CD4-positive, alpha-beta T cell (primary cell): Measurements from ENCODE around the gene PDGFRB. TPM values are rescaled to one million over a fixed set of nuclear protein-coding genes. Genes with fewer than 3 reads are reported as not detected.

Experiments
- ATAC-seq: fragments of 200-7000 bp; cut with Tn5 transposase; one replicate; pipeline ENCODE4 v1.10.0; 2022; ENCODE audit warnings: mild to moderate bottlenecking; ENCODE audit not compliant: poor library complexity
- CTCF ChIA-PET: fragments of 350-600 bp; sonication (Branson Sonifier 250); formaldehyde crosslinking; loops from one replicate; lab custom pipeline; 2021; ENCODE audit warnings: antibody characterized with exemption, inconsistent platforms; lab: Charles Lee
- POLR2A ChIA-PET: fragments of 350-600 bp; sonication (Branson Sonifier 250); formaldehyde crosslinking; loops from one replicate; lab custom pipeline; 2021; ENCODE audit warnings: antibody characterized with exemption, inconsistent platforms; lab: Charles Lee
- DNase-seq, 14 experiments: peaks; one replicate each; pipeline ENCODE4 v3.0.0-alpha.2; 2013 to 2020; ENCODE audit warnings: mixed read lengths in 2 of 14
- H3K27ac ChIP-seq, 2 donors: one replicate each; pipeline versions ENCODE4 v1.5.1 to v1.7.0; 2013; ENCODE audit warnings: low read length in 2 of 2, low read depth in 1 of 2, mild to moderate bottlenecking in 1 of 2
- H3K27me3 ChIP-seq, 2 experiments: 1 replicate in 1 of 2; 2 replicates in 1 of 2; pipeline versions ENCODE4 v1.6.1 to v1.7.0; 2013; ENCODE audit warnings: low read length in 2 of 2, control low read depth in 1 of 2, mild to moderate bottlenecking in 1 of 2, moderate library complexity in 1 of 2; ENCODE audit not compliant: insufficient read depth in 2 of 2, control insufficient read depth in 1 of 2
- H3K36me3 ChIP-seq: one replicate; pipeline ENCODE4 v1.6.1; 2013; ENCODE audit warnings: low read length, control low read depth; ENCODE audit not compliant: insufficient read depth
- H3K4me1 ChIP-seq: one replicate; pipeline ENCODE4 v1.6.1; 2013; ENCODE audit warnings: low read length, control low read depth; ENCODE audit not compliant: insufficient read depth
- H3K4me3 ChIP-seq: one replicate; pipeline ENCODE4 v1.5.1; 2013; ENCODE audit warnings: mild to moderate bottlenecking, low read length, moderate library complexity
- H3K9me3 ChIP-seq, 2 experiments: 1 replicate in 1 of 2; 2 replicates in 1 of 2; pipeline versions ENCODE4 v1.6.1 to v1.7.0; 2013; ENCODE audit warnings: low read length in 2 of 2, mild to moderate bottlenecking in 2 of 2, control low read depth in 1 of 2, moderate library complexity in 1 of 2; ENCODE audit not compliant: control insufficient read depth in 1 of 2, insufficient read depth in 1 of 2
- H3K27ac Mint-ChIP-seq: one replicate; pipeline ENCODE4 v1.8.0; 2020; ENCODE audit warnings: mixed read lengths
- H3K27me3 Mint-ChIP-seq: one replicate; pipeline ENCODE4 v1.8.0; 2021; ENCODE audit warnings: mixed read lengths
- H3K36me3 Mint-ChIP-seq: one replicate; pipeline ENCODE4 v1.8.0; 2021; ENCODE audit warnings: low read depth, mixed read lengths
- H3K4me1 Mint-ChIP-seq: one replicate; pipeline ENCODE4 v1.8.0; 2021; ENCODE audit warnings: low read depth, mixed read lengths
- H3K4me3 Mint-ChIP-seq: one replicate; pipeline ENCODE4 v1.8.0; 2020; ENCODE audit warnings: mild to moderate bottlenecking, mixed read lengths
- H3K9me3 Mint-ChIP-seq: one replicate; pipeline ENCODE4 v1.8.0; 2020; ENCODE audit warnings: mixed read lengths
- CTCF ChIP-seq: fragments of 200-600 bp; IDR thresholded peaks from one replicate; pipeline ENCODE4 v1.8.0; 2022; ENCODE audit warnings: antibody characterized with exemption, mild to moderate bottlenecking
- intact Hi-C, 2 experiments: fragments of 100-400 bp; cut with DNase I in 1 of 2; cut with micrococcal nuclease in 1 of 2; formaldehyde crosslinking; loops; one replicate each; pipeline versions ENCODE4 v1.15.1 to v1.9.0; 2023 to 2025; cut with DNase I, micrococcal nuclease
- total RNA-seq, 174 experiments: library from RNA in 2 of 174; stranded (reverse) in 2 of 174; gene quantifications; one replicate each; pipeline ENCODE4 v1.2.3 and lab custom pipeline; 2021 to 2026

PDGFRB gene
- total RNA-seq, 2 experiments from 2014 or later: not detected

- ChIA-PET POLR2A (no interaction called here), CTCF (no interaction called here)
- Histone ChIP-seq H3K36me3 (no peaks in the 10 kb centered on the region), H3K4me3 (no peak overlapping the region), H3K9me3 (no peaks in the 10 kb centered on the region), H3K27me3 (peaks cover 6 to 10% of the 10 kb centered on the region in 2 experiments), H3K4me1 (peaks cover 12% of the 10 kb centered on the region), H3K27ac (no peak overlapping the region)
- TF ChIP-seq CTCF: no peak
- no peaks in the 10 kb centered on the region for H3K36me3 Mint-ChIP-seq
- ATAC-seq: no peak
- no peak overlapping the region for H3K27ac Mint-ChIP-seq
- no peak overlapping the region for H3K4me3 Mint-ChIP-seq
- peaks cover 32% of the 10 kb centered on the region for H3K27me3 Mint-ChIP-seq
- no peaks in the 10 kb centered on the region for H3K4me1 Mint-ChIP-seq
- intact Hi-C loops: no loop called here
- no peaks in the 10 kb centered on the region for H3K9me3 Mint-ChIP-seq
- peak in 1 of 14 experiments; percentile 12 for DNase-seq
Observed at GRCh38 chr5:150153957-150154617, 1.6 kb downstream of the PDGFRB start.

GRCh38 chr5:150153483-150153882, 2.2 kb downstream of the PDGFRB start:
- H3K36me3 Mint-ChIP-seq: no peaks in the 10 kb centered on the region
- TF ChIP-seq CTCF: no peak
- Histone ChIP-seq H3K36me3 (no peaks in the 10 kb centered on the region), H3K9me3 (no peaks in the 10 kb centered on the region), H3K4me1 (peaks cover 12% of the 10 kb centered on the region), H3K4me3 (no peak overlapping the region), H3K27me3 (peaks cover 6 to 10% of the 10 kb centered on the region in 2 experiments), H3K27ac (no peak overlapping the region)
- peaks cover 32% of the 10 kb centered on the region for H3K27me3 Mint-ChIP-seq
- CTCF ChIA-PET: no interaction called here
- H3K4me1 Mint-ChIP-seq: no peaks in the 10 kb centered on the region
- intact Hi-C loops: no loop called here
- DNase-seq (no peak), ATAC-seq (no peak)
- POLR2A ChIA-PET: no interaction called here
- no peak overlapping the region for H3K4me3 Mint-ChIP-seq
- H3K27ac Mint-ChIP-seq: no peak overlapping the region
- H3K9me3 Mint-ChIP-seq: no peaks in the 10 kb centered on the region

- no peak for DNase-seq
- ATAC-seq: no peak
- peaks cover 12% of the 10 kb centered on the region for H3K4me1 ChIP-seq
- no peaks in the 10 kb centered on the region for H3K36me3 ChIP-seq
- CTCF ChIA-PET: no interaction called here
- H3K4me3 ChIP-seq: no peak overlapping the region
- intact Hi-C loops: no loop called here
- no peaks in the 10 kb centered on the region for H3K4me1 Mint-ChIP-seq
- no peak overlapping the region for H3K27ac ChIP-seq
- H3K4me3 Mint-ChIP-seq: no peak overlapping the region
- POLR2A ChIA-PET: no interaction called here
- no peak for TF ChIP-seq CTCF
- H3K27me3 Mint-ChIP-seq: peaks cover 30% of the 10 kb centered on the region
- H3K27me3 ChIP-seq: peaks cover 6 to 10% of the 10 kb centered on the region in 2 experiments
- H3K9me3 Mint-ChIP-seq: no peaks in the 10 kb centered on the region
- H3K27ac Mint-ChIP-seq: no peak overlapping the region
- H3K9me3 ChIP-seq: no peaks in the 10 kb centered on the region
- no peaks in the 10 kb centered on the region for H3K36me3 Mint-ChIP-seq
Observed at GRCh38 chr5:150152636-150153462, 2.8 kb downstream of the PDGFRB start.
